SK-N-SH treated with all-trans-retinoic acid at 6 μM for 48 hours (cell line): ENCODE measurements around the gene LSR.

Experiments
- ATAC-seq: fragments of 200-7000 bp; cut with Tn5 transposase; 3 replicates; pipeline ENCODE4 v1.9.1; 2020; ENCODE audit warnings: mild to moderate bottlenecking, moderate library complexity
- ARNTL ChIP-seq: fragments of 450-650 bp; formaldehyde crosslinking; IDR thresholded peaks from 2 replicates; pipeline ENCODE4 v1.5.0; 2020; ENCODE audit warnings: low read depth, mild to moderate bottlenecking, moderate library complexity, borderline replicate concordance
- CREB5 ChIP-seq: fragments of 250-450 bp; sonication (Bioruptor Pico); IDR thresholded peaks from 2 replicates; pipeline ENCODE4 v1.5.1; 2020; ENCODE audit warnings: low read depth, mild to moderate bottlenecking, moderate library complexity
- CSDC2 ChIP-seq: fragments of 250-450 bp; sonication (Bioruptor Pico); IDR thresholded peaks from 2 replicates; pipeline ENCODE4 v1.5.0; 2020; ENCODE audit warnings: mild to moderate bottlenecking, moderate library complexity
- CSRNP3 ChIP-seq: fragments of 250-450 bp; sonication (Bioruptor Pico); IDR thresholded peaks from 2 replicates; pipeline ENCODE4 v1.5.1; 2021; ENCODE audit warnings: mild to moderate bottlenecking, moderate library complexity
- ESRRG ChIP-seq: fragments of 250-450 bp; sonication (Bioruptor Pico); IDR thresholded peaks from 2 replicates; pipeline ENCODE4 v1.6.1; 2021; ENCODE audit warnings: mild to moderate bottlenecking
- GLIS3 ChIP-seq: fragments of 250-450 bp; sonication (Bioruptor Pico); IDR thresholded peaks from 2 replicates; pipeline ENCODE4 v1.5.0; 2020; ENCODE audit warnings: mild to moderate bottlenecking, moderate library complexity
- ISL1 ChIP-seq: fragments of 250-450 bp; sonication (Bioruptor Pico); IDR thresholded peaks from 2 replicates; pipeline ENCODE4 v2.1.2; 2022; ENCODE audit warnings: mild to moderate bottlenecking, moderate library complexity
- OSR1 ChIP-seq: fragments of 250-450 bp; sonication (Bioruptor Pico); IDR thresholded peaks from 2 replicates; pipeline ENCODE4 v1.8.0; 2022; ENCODE audit warnings: moderate library complexity, mild to moderate bottlenecking, inconsistent platforms
- PATZ1 ChIP-seq: fragments of 250-450 bp; sonication (Bioruptor Pico); IDR thresholded peaks from 2 replicates; pipeline ENCODE4 v1.8.0; 2020; ENCODE audit warnings: mild to moderate bottlenecking, moderate library complexity, borderline replicate concordance
- POU6F1 ChIP-seq: fragments of 250-450 bp; sonication (Bioruptor Pico); IDR thresholded peaks from 2 replicates; pipeline ENCODE4 v1.8.0; 2021; ENCODE audit warnings: low read depth, mild to moderate bottlenecking, moderate library complexity, borderline replicate concordance
- PPARA ChIP-seq: fragments of 250-450 bp; sonication (Bioruptor Pico); IDR thresholded peaks from 2 replicates; pipeline ENCODE4 v1.5.0; 2020; ENCODE audit warnings: mild to moderate bottlenecking, borderline replicate concordance
- RARB ChIP-seq: fragments of 250-450 bp; sonication (Bioruptor Pico); IDR thresholded peaks from 2 replicates; pipeline ENCODE4 v1.8.0; 2021; ENCODE audit warnings: mild to moderate bottlenecking, moderate library complexity
- SNAI2 ChIP-seq: fragments of 250-450 bp; sonication (Bioruptor Pico); IDR thresholded peaks from 2 replicates; pipeline ENCODE4 v1.5.0; 2020; ENCODE audit warnings: mild to moderate bottlenecking, moderate library complexity
- TCF4 ChIP-seq: fragments of 250-450 bp; sonication (Bioruptor Pico); IDR thresholded peaks from 2 replicates; pipeline ENCODE4 v1.8.0; 2021; ENCODE audit warnings: mild to moderate bottlenecking, moderate library complexity, borderline replicate concordance
- TOX ChIP-seq: fragments of 250-450 bp; sonication (Bioruptor Pico); IDR thresholded peaks from 2 replicates; pipeline ENCODE4 v1.8.0; 2021; ENCODE audit warnings: mild to moderate bottlenecking, moderate library complexity, borderline replicate concordance
- ZC3H10 ChIP-seq: fragments of 250-450 bp; sonication (Bioruptor Pico); IDR thresholded peaks from 2 replicates; pipeline ENCODE4 v1.5.1; 2021; ENCODE audit warnings: mild to moderate bottlenecking, moderate library complexity
- ZFP3 ChIP-seq: fragments of 250-450 bp; sonication (Bioruptor Pico); IDR thresholded peaks from 2 replicates; pipeline ENCODE4 v1.5.0; 2020; ENCODE audit warnings: mild to moderate bottlenecking, moderate library complexity
- ZFP30 ChIP-seq: fragments of 450-650 bp; formaldehyde crosslinking; IDR thresholded peaks from 2 replicates; pipeline ENCODE4 v1.5.0; 2022; ENCODE audit warnings: mild to moderate bottlenecking, moderate library complexity
- ZNF565 ChIP-seq: fragments of 450-650 bp; formaldehyde crosslinking; conservative IDR thresholded peaks from 2 replicates; pipeline ENCODE4 v1.5.0; 2020; ENCODE audit warnings: low read depth, mild to moderate bottlenecking, moderate library complexity
- ZNF8 ChIP-seq: fragments of 450-650 bp; formaldehyde crosslinking; IDR thresholded peaks from 2 replicates; pipeline ENCODE4 v1.5.0; 2020; ENCODE audit warnings: mild to moderate bottlenecking, moderate library complexity
- TF ChIP-seq, protein P1 (sequence below): fragments of 250-450 bp; sonication (Bioruptor Pico); IDR thresholded peaks from 2 replicates; pipeline ENCODE4 v1.5.0; 2020; ENCODE audit warnings: mild to moderate bottlenecking, moderate library complexity

Gene LSR

DNA sequence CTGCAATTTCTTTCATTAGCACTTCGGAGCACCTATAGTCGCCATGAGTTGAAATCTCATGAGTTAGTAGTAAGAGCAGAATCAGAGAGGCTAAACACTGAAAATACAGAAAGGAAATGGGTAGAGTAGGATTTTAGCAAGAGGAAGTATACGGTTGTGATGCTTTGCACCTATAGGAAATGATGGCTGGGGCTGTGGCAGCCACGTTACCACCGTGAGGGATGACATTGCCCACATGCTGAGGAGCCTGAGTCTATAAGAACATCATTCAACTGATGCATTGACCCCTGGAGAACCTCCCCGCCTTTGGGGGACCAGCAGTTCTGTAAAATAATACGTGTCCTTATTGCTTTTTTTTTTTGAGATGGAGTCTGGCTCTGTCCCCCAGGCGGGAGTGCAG is 40.7 kb upstream of the LSR start:
- ATAC-seq: no peak
- TF ChIP-seq PPARA (no peak), ZNF8 (no peak), ZFP3 (no peak), ZFP30 (CRISPR knock-in tag) (no peak), SNAI2 (no peak), TCF4 (CRISPR knock-in tag) (no peak), ISL1 (no peak), GLIS3 (CRISPR knock-in tag) (no peak), CSRNP3 (CRISPR knock-in tag) (no peak)

- no peak for ATAC-seq
Observed at GRCh38 chr19:35209646-35210045, 39.2 kb upstream of the LSR start.

GRCh38 chr19:35211545-35212230 is 37.1 kb upstream of the LSR start:
- ATAC-seq: no peak
- TF ChIP-seq PPARA (no peak), TOX (CRISPR knock-in tag) (no peak), SNAI2 (no peak), ARNTL (CRISPR knock-in tag) (no peak), CREB5 (CRISPR knock-in tag) (no peak), GLIS3 (CRISPR knock-in tag) (no peak), POU6F1 (CRISPR knock-in tag) (no peak), CSRNP3 (CRISPR knock-in tag) (no peak), ZFP30 (CRISPR knock-in tag) (no peak), ESRRG (CRISPR knock-in tag) (no peak), ZNF565 (CRISPR knock-in tag) (no peak), RARB (CRISPR knock-in tag) (no peak), OSR1 (CRISPR knock-in tag) (no peak), ZNF8 (no peak), ZFP3 (no peak), ISL1 (no peak), CSDC2 (CRISPR knock-in tag) (no peak), ZC3H10 (no peak)
- TF ChIP-seq, protein P1, sequence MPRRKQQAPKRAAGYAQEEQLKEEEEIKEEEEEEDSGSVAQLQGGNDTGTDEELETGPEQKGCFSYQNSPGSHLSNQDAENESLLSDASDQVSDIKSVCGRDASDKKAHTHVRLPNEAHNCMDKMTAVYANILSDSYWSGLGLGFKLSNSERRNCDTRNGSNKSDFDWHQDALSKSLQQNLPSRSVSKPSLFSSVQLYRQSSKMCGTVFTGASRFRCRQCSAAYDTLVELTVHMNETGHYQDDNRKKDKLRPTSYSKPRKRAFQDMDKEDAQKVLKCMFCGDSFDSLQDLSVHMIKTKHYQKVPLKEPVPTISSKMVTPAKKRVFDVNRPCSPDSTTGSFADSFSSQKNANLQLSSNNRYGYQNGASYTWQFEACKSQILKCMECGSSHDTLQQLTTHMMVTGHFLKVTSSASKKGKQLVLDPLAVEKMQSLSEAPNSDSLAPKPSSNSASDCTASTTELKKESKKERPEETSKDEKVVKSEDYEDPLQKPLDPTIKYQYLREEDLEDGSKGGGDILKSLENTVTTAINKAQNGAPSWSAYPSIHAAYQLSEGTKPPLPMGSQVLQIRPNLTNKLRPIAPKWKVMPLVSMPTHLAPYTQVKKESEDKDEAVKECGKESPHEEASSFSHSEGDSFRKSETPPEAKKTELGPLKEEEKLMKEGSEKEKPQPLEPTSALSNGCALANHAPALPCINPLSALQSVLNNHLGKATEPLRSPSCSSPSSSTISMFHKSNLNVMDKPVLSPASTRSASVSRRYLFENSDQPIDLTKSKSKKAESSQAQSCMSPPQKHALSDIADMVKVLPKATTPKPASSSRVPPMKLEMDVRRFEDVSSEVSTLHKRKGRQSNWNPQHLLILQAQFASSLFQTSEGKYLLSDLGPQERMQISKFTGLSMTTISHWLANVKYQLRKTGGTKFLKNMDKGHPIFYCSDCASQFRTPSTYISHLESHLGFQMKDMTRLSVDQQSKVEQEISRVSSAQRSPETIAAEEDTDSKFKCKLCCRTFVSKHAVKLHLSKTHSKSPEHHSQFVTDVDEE (CRISPR knock-in tag): no peak

More at GRCh38 chr19:35209646-35210045, 39.2 kb upstream of the LSR start:
- no peak for TF ChIP-seq PPARA
- TF ChIP-seq CSRNP3 (CRISPR knock-in tag): no peak
- TF ChIP-seq PATZ1 (CRISPR knock-in tag): no peak
- TF ChIP-seq OSR1 (CRISPR knock-in tag): no peak
- no peak for TF ChIP-seq CSDC2 (CRISPR knock-in tag)
